Prostate gland (tissue), 2 donors: ENCODE results near the gene XPO4.

Experiments
- POLR2A ChIP-seq: fragments of 450-650 bp; IDR thresholded peaks from one replicate; pipeline ENCODE4 v1.6.1; 2016; ENCODE audit warnings: antibody characterized with exemption, mild to moderate bottlenecking
- POLR2AphosphoS5 ChIP-seq: sonication (generic); formaldehyde crosslinking; IDR thresholded peaks from one replicate; pipeline ENCODE4 v1.6.1; 2017; ENCODE audit warnings: antibody characterized with exemption
- TF ChIP-seq, protein P1 (sequence below), 4 experiments: fragments of 200-600 bp in 2 of 4; fragments of 450-650 bp in 2 of 4; sonication (generic) in 2 of 4; IDR thresholded peaks; 1 replicate in 3 of 4; 2 replicates in 1 of 4; pipeline ENCODE4 v1.5.1; 2016 to 2019; ENCODE audit warnings: antibody characterized with exemption in 4 of 4, mild to moderate bottlenecking in 2 of 4, moderate library complexity in 2 of 4

DNA sequence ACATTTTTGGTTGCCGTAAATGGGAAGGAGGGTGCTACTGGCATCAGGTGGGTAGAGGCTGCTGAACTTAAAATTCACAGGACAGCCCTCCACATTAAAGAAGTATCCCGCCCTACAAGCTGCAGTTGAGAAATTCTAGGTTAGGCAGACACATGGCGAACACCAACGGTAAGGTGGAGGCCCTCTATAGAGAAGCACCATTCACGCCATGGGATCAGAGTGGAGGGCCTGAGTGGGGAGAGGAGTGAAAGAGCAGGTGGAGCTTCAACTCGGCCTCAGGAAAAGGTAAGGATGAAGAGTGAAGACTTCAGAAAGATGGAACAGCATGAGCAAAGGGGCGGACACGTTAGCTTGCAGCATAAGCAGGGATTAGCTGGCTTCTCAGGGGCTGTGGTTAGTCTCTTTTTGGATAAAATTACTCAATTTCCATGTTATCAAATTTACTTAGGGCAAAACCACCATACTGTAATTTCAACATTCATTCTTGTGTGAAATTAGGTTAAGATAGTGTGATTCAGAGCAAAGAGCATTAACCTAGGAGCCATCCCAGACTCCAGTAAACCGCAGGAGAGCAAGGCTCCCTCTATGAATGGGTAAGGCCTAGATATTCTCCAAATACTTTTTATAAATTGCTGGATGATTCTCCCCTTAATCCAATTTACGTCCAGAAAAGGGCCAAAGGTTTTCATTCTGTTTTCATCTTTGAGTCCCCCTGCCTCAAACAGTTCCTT lies 130.0 kb downstream of the XPO4 start:
- TF ChIP-seq, protein P1, sequence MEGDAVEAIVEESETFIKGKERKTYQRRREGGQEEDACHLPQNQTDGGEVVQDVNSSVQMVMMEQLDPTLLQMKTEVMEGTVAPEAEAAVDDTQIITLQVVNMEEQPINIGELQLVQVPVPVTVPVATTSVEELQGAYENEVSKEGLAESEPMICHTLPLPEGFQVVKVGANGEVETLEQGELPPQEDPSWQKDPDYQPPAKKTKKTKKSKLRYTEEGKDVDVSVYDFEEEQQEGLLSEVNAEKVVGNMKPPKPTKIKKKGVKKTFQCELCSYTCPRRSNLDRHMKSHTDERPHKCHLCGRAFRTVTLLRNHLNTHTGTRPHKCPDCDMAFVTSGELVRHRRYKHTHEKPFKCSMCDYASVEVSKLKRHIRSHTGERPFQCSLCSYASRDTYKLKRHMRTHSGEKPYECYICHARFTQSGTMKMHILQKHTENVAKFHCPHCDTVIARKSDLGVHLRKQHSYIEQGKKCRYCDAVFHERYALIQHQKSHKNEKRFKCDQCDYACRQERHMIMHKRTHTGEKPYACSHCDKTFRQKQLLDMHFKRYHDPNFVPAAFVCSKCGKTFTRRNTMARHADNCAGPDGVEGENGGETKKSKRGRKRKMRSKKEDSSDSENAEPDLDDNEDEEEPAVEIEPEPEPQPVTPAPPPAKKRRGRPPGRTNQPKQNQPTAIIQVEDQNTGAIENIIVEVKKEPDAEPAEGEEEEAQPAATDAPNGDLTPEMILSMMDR (IDR thresholded peaks at IDR 0.05): no peak
- TF ChIP-seq POLR2A: no peak
- TF ChIP-seq POLR2AphosphoS5: no peak
